Keratinocyte (primary cell): Measurements from ENCODE around the gene TNPO3. TPM values are rescaled to one million over a fixed set of nuclear protein-coding genes. Genes with fewer than 3 reads are reported as not detected.

Experiments
- DNase-seq: peaks from one replicate; pipeline ENCODE4 v3.0.0-alpha.2; 2011; ENCODE audit warnings: low read depth, missing footprints, low spot score
- FAIRE-seq: peaks from 2 replicates; lab custom pipeline; 2011; peaks lifted over from hg19 to GRCh38; lab: Jason Lieb, UNC
- H2AFZ ChIP-seq: 2 replicates; pipeline ENCODE4 v1.6.0; 2012; ENCODE audit warnings: low read length, control low read depth, inconsistent platforms; ENCODE audit not compliant: control insufficient read depth
- H3K27ac ChIP-seq: 2 replicates; pipeline ENCODE4 v1.5.1; 2011; ENCODE audit warnings: low read length; ENCODE audit not compliant: control insufficient read depth, insufficient read depth
- H3K27me3 ChIP-seq: 3 replicates; pipeline ENCODE4 v1.6.0; 2011; ENCODE audit warnings: low read length; ENCODE audit not compliant: control insufficient read depth, insufficient read depth; ENCODE audit errors: extremely low read depth
- H3K36me3 ChIP-seq, 2 experiments: 2 replicates in 1 of 2; 3 replicates in 1 of 2; pipeline ENCODE4 v1.5.1; 2011; ENCODE audit warnings: low read length in 2 of 2, mild to moderate bottlenecking in 1 of 2; ENCODE audit not compliant: control insufficient read depth in 2 of 2, insufficient read depth in 2 of 2; ENCODE audit errors: extremely low read depth in 1 of 2
- H3K4me1 ChIP-seq: 3 replicates; pipeline ENCODE4 v1.5.1; 2011; ENCODE audit warnings: low read length; ENCODE audit not compliant: control insufficient read depth, insufficient read depth; ENCODE audit errors: extremely low read depth
- H3K4me2 ChIP-seq: 3 replicates; pipeline ENCODE4 v1.6.0; 2011; ENCODE audit warnings: low read depth, low read length; ENCODE audit not compliant: control insufficient read depth, insufficient read depth; ENCODE audit errors: extremely low read depth
- H3K4me3 ChIP-seq, 3 experiments: fragments of 200-600 bp in 1 of 3; sonication (generic) in 1 of 3; 2 replicates in 2 of 3; 3 replicates in 1 of 3; pipeline ENCODE4 v1.5.1; 2011 to 2016; ENCODE audit warnings: low read length in 3 of 3, mild to moderate bottlenecking in 3 of 3, control low read depth in 2 of 3, inconsistent platforms in 1 of 3, low read depth in 1 of 3, mixed read lengths in 1 of 3, mixed run types in 1 of 3, moderate library complexity in 1 of 3; ENCODE audit not compliant: control insufficient read depth in 2 of 3, insufficient read depth in 2 of 3; ENCODE audit errors: extremely low read depth in 1 of 3
- H3K79me2 ChIP-seq: 2 replicates; pipeline ENCODE4 v1.6.0; 2012; ENCODE audit warnings: low read length; ENCODE audit not compliant: control insufficient read depth, insufficient read depth
- H3K9ac ChIP-seq: 3 replicates; pipeline ENCODE4 v1.6.0; 2011; ENCODE audit warnings: low read length; ENCODE audit not compliant: control insufficient read depth, insufficient read depth; ENCODE audit errors: extremely low read depth
- H3K9me1 ChIP-seq: 3 replicates; pipeline ENCODE4 v1.6.0; 2011; ENCODE audit warnings: low read length; ENCODE audit not compliant: control insufficient read depth, insufficient read depth; ENCODE audit errors: extremely low read depth
- H3K9me3 ChIP-seq: 2 replicates; pipeline ENCODE4 v1.5.1; 2012; ENCODE audit warnings: low read depth, low read length; ENCODE audit not compliant: control insufficient read depth
- H4K20me1 ChIP-seq: 3 replicates; pipeline ENCODE4 v1.6.0; 2011; ENCODE audit warnings: low read length; ENCODE audit not compliant: control insufficient read depth, insufficient read depth; ENCODE audit errors: extremely low read depth
- EZH2 ChIP-seq: IDR thresholded peaks from one replicate; pipeline ENCODE4 v1.6.1; 2012; ENCODE audit warnings: inconsistent platforms, mild to moderate bottlenecking, low read length, moderate library complexity
- dilution Hi-C: fragments of 300-500 bp; cut with MboI; formaldehyde crosslinking; loops from one replicate; pipeline ENCODE4 v1.7.0; 2020; ENCODE audit warnings: low sequenced_read_pairs; ENCODE audit not compliant: extremely low pct_ligation_motif_present
- polyA plus RNA-seq, 5 experiments: library from polyadenylated mRNA; depleted of rRNA in 3 of 5; stranded (reverse) in 3 of 5; stranded (forward) in 1 of 5; unstranded in 1 of 5; fragments of >200 nt; gene quantifications; 1 replicate in 1 of 5; 2 replicates in 3 of 5; 3 replicates in 1 of 5; pipeline versions ENCODE4 v1.2.1 to v1.2.3, GENCODE V29; 2011 to 2012; ENCODE audit warnings: missing spikeins in 2 of 5, low read depth in 1 of 5, low replicate concordance in 1 of 5
- TF ChIP-seq, protein P1 (sequence below), 3 experiments: IDR thresholded peaks in 1 of 3; conservative IDR thresholded peaks in 1 of 3; optimal IDR thresholded peaks in 1 of 3; 2 replicates in 2 of 3; 3 replicates in 1 of 3; pipeline versions ENCODE3 to v1.5.1; 2011; ENCODE audit warnings: low read length in 3 of 3, mild to moderate bottlenecking in 3 of 3, moderate library complexity in 2 of 3, control low read depth in 1 of 3, inconsistent platforms in 1 of 3; ENCODE audit not compliant: insufficient read depth in 2 of 3; ENCODE audit errors: extremely low read depth in 1 of 3

Gene TNPO3
- polyA plus RNA-seq, 1 donor (not counting 4 experiments of a cell fraction or from before 2014, with no cell fraction given): 35.1 TPM

DNA sequence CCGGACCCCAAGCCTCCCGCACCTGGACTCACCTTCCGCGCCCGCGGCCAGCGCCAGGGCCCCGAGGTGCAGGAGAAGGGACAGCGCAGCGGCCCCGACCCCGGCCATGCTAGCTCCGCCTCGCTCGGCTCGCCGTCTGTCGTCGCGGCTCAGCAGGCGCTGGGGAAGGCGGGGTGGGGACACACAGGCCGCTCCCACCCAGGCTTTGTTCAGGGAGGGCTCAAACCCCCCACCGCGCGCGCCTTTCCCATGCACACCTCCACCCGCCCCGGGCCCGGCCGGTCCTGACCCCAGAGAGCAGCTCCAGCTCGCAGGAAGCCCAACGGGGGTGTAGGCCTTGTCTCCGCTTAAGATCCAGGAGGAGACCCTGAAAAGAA lies 144.4 kb downstream of the TNPO3 start, which contains the start of gene KCP:
KCP (minus strand) TSS at position 141 of the 377 bp plus-strand sequence; CDS start at position 108, 33 bp downstream.
- H3K9me1 ChIP-seq: no peaks in the 10 kb centered on the region
- H3K9ac ChIP-seq: no peak within 1 kb of the TSS
- no peak within 1 kb of the TSS for H3K27ac ChIP-seq
- H3K4me2 ChIP-seq: peak within 1 kb of the TSS; percentile 9
- peaks cover 57% of the 10 kb centered on the region for H3K27me3 ChIP-seq
- H4K20me1 ChIP-seq: no peaks in the 10 kb centered on the region
- dilution Hi-C loops: no loop called here
- TF ChIP-seq EZH2: no peak
- TF ChIP-seq, protein P1, sequence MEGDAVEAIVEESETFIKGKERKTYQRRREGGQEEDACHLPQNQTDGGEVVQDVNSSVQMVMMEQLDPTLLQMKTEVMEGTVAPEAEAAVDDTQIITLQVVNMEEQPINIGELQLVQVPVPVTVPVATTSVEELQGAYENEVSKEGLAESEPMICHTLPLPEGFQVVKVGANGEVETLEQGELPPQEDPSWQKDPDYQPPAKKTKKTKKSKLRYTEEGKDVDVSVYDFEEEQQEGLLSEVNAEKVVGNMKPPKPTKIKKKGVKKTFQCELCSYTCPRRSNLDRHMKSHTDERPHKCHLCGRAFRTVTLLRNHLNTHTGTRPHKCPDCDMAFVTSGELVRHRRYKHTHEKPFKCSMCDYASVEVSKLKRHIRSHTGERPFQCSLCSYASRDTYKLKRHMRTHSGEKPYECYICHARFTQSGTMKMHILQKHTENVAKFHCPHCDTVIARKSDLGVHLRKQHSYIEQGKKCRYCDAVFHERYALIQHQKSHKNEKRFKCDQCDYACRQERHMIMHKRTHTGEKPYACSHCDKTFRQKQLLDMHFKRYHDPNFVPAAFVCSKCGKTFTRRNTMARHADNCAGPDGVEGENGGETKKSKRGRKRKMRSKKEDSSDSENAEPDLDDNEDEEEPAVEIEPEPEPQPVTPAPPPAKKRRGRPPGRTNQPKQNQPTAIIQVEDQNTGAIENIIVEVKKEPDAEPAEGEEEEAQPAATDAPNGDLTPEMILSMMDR (optimal IDR thresholded peaks at IDR 0.05 in 1 of 3, IDR thresholded peaks at IDR 0.05 in 1 of 3, conservative IDR thresholded peaks at IDR 0.05 in 1 of 3; ENCODE audit: extremely low read depth in 1 of 3, insufficient read depth in 2 of 3, low read length in 3 of 3): no peak
- no peak within 1 kb of the TSS for H2AFZ ChIP-seq
- FAIRE-seq (no peak), DNase-seq (no peak)
- H3K4me1 ChIP-seq: no peaks in the 10 kb centered on the region
- H3K79me2 ChIP-seq: no peaks in the 10 kb centered on the region
- no peaks in the 10 kb centered on the region for H3K9me3 ChIP-seq
- H3K36me3 ChIP-seq: no peaks in the 10 kb centered on the region
- peak within 1 kb of the TSS in 1 of 3 experiments; percentile 19 for H3K4me3 ChIP-seq

DNA sequence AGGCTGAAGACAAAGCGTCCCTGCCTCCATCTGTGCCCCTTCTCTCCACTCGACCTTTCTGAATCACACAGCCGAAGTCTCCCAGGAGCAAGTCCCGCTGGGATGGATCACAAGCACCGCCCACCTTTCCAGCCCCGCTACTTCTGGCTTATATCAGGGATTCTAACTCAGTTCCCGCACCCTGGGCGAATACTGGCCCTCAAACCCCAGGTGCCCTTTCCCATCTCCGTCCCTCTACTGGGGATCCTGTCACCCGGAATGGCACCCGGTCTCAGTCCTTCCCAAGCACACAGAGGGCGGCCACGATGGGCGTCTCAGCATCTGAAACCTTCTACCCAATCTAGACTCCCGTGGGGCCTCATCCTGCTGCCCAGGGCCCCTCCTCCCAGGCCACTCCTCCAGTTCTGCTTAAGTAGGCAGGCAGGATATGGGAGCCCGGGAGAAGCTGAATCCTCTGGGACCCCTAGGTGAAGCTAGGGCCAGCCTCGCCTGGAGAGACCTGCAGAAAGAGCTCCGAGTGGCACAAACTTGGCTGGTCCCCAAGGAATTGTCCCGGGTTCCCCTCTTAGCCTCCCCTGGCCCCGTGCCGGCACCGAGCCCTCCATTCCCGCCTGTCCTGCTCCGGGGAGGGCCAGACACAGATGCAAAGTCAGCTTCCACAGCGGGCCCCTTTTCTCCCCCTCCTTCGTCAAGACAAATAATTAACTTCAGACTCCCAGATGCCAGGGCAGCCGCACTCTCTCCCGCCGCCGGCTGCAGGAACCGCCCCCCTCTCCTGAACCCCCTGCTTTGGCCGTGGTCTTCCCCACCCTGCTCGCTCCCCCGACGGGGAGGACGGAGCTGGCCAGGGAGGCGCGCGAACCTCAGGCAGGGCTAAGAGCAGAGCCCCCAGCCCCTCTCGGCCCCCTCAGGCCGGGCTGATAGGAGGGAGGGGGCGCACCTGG lies 145.0 kb downstream of the TNPO3 start:
- no peak overlapping the region for H2AFZ ChIP-seq
- DNase-seq: no peak
- H3K36me3 ChIP-seq: no peaks in the 10 kb centered on the region
- dilution Hi-C loops: no loop called here
- H3K4me2 ChIP-seq: peak overlapping the region; percentile 9
- no peak overlapping the region for H3K27ac ChIP-seq
- no peaks in the 10 kb centered on the region for H3K79me2 ChIP-seq
- peaks cover 52% of the 10 kb centered on the region for H3K27me3 ChIP-seq
- no peaks in the 10 kb centered on the region for H3K9me3 ChIP-seq
- no peaks in the 10 kb centered on the region for H4K20me1 ChIP-seq
- no peak for FAIRE-seq
- no peaks in the 10 kb centered on the region for H3K4me1 ChIP-seq
- no peak overlapping the region for H3K9ac ChIP-seq
- TF ChIP-seq EZH2: peak; percentile 63
- TF ChIP-seq, protein P1 (optimal IDR thresholded peaks at IDR 0.05 in 1 of 3, IDR thresholded peaks at IDR 0.05 in 1 of 3, conservative IDR thresholded peaks at IDR 0.05 in 1 of 3; ENCODE audit: extremely low read depth in 1 of 3, insufficient read depth in 2 of 3, low read length in 3 of 3): no peak
- H3K9me1 ChIP-seq: no peaks in the 10 kb centered on the region
- H3K4me3 ChIP-seq: peak overlapping the region in 1 of 3 experiments; percentile 19
